Large intestine (tissue), 3 donors: ENCODE results near the gene AXIN1. TPM values are rescaled to one million over a fixed set of nuclear protein-coding genes. Genes with fewer than 3 reads are reported as not detected.
A peak's percentile ranks its signal among the peaks of the same experiment; 100 is the strongest.

Experiments
- DNase-seq, 2 donors: peaks; one replicate each; pipeline versions ENCODE4 v3.0.0 to v3.0.0-alpha.2; 2013
- H3K27ac ChIP-seq: one replicate; pipeline ENCODE4 v1.5.1; 2013; ENCODE audit warnings: low read length
- H3K27me3 ChIP-seq: 2 replicates; pipeline ENCODE4 v1.6.1; 2013; ENCODE audit warnings: low read length; ENCODE audit not compliant: control insufficient read depth, insufficient read depth
- H3K36me3 ChIP-seq: 2 replicates; pipeline ENCODE4 v1.6.1; 2013; ENCODE audit warnings: low read length; ENCODE audit not compliant: control insufficient read depth, insufficient read depth
- H3K4me1 ChIP-seq: one replicate; pipeline ENCODE4 v1.6.1; 2013; ENCODE audit warnings: low read length; ENCODE audit not compliant: control insufficient read depth, insufficient read depth
- H3K4me3 ChIP-seq: one replicate; pipeline ENCODE4 v1.5.1; 2013; ENCODE audit warnings: low read length
- H3K9me3 ChIP-seq: one replicate; pipeline ENCODE4 v1.6.1; 2013; ENCODE audit warnings: mild to moderate bottlenecking, low read depth, low read length, moderate library complexity; ENCODE audit not compliant: control insufficient read depth
- WGBS: methylation state at CpG from one replicate; pipeline ENCODE4 v1.1.5; 2013; ENCODE audit warnings: low lambda C conversion rate; ENCODE audit not compliant: insufficient coverage; 5-methylcytosine and 5-hydroxymethylcytosine counted together
- polyA plus RNA-seq: library from polyadenylated mRNA; unstranded; fragments of 120-200 nt; gene quantifications from one replicate; pipeline ENCODE4 v1.2.1, GENCODE V29; 2013

AXIN1 gene
- polyA plus RNA-seq, 1 donor = 29.8 TPM

GRCh38 chr16:285146-286055, 67.1 kb downstream of the AXIN1 start:
- whole genome bisulfite sequencing = no CpG with 5 or more reads among the region's 48 CpGs
- no peak for DNase-seq
- Histone ChIP-seq H3K27me3 (peaks cover 26% of the 10 kb centered on the region), H3K4me1 (peaks cover 7% of the 10 kb centered on the region), H3K4me3 (no peak overlapping the region), H3K9me3 (peaks cover 28% of the 10 kb centered on the region), H3K27ac (no peak overlapping the region), H3K36me3 (peaks cover 39% of the 10 kb centered on the region)

GRCh38 chr16:284204-285120, 68.1 kb downstream of the AXIN1 start:
- peaks cover 31% of the 10 kb centered on the region for H3K9me3 ChIP-seq
- peaks cover 30% of the 10 kb centered on the region for H3K36me3 ChIP-seq
- no peak overlapping the region for H3K27ac ChIP-seq
- H3K4me1 ChIP-seq = peaks cover 7% of the 10 kb centered on the region
- DNase-seq = no peak
- H3K27me3 ChIP-seq = peaks cover 33% of the 10 kb centered on the region
- H3K4me3 ChIP-seq = no peak overlapping the region
- no CpG with 5 or more reads among the region's 52 CpGs for WGBS

- Histone ChIP-seq H3K4me3 (no peak within 1 kb of the TSS), H3K9me3 (peaks cover 31% of the 10 kb centered on the region), H3K27me3 (peaks cover 45% of the 10 kb centered on the region), H3K4me1 (peaks cover 7% of the 10 kb centered on the region), H3K27ac (no peak within 1 kb of the TSS), H3K36me3 (peaks cover 21% of the 10 kb centered on the region)
- 80% methylated on average over 1 of the region's 25 CpGs for WGBS
- DNase-seq = no peak
These were observed 69.3 kb downstream of the AXIN1 start, which contains the start of gene PDIA2 for GRCh38 chr16:283033-283805. TSS of gene PDIA2 (plus strand) at chr16:283164. CDS start at chr16:283170, 6 bp downstream.

GRCh38 chr16:282491-282890, 70.0 kb downstream of the AXIN1 start:
- Histone ChIP-seq H3K27me3 (peaks cover 46% of the 10 kb centered on the region), H3K36me3 (peaks cover 13% of the 10 kb centered on the region), H3K27ac (no peak overlapping the region), H3K4me1 (peaks cover 7% of the 10 kb centered on the region), H3K9me3 (peaks cover 31% of the 10 kb centered on the region), H3K4me3 (no peak overlapping the region)
- no CpG with 5 or more reads among the region's 22 CpGs for WGBS
- DNase-seq = no peak

- no peak overlapping the region for H3K27ac ChIP-seq
- peaks cover 7% of the 10 kb centered on the region for H3K4me1 ChIP-seq
- H3K4me3 ChIP-seq = no peak overlapping the region
- H3K36me3 ChIP-seq = peaks cover 7% of the 10 kb centered on the region
- peaks cover 30% of the 10 kb centered on the region for H3K9me3 ChIP-seq
- H3K27me3 ChIP-seq = peaks cover 46% of the 10 kb centered on the region
- no CpG with 5 or more reads among the region's 25 CpGs for WGBS
- no peak for DNase-seq
These were observed 70.8 kb downstream of the AXIN1 start for GRCh38 chr16:281660-282255.

- H3K4me3 ChIP-seq = peak overlapping the region; percentile 10
- WGBS = no CpG with 5 or more reads among the region's 27 CpGs
- no peak for DNase-seq
These were observed 71.4 kb downstream of the AXIN1 start for GRCh38 chr16:280991-281659.

GRCh38 chr16:280552-280951, 72.0 kb downstream of the AXIN1 start, which contains the start of gene ARHGDIG:
TSS of gene ARHGDIG (plus strand) at chr16:280591. CDS start at chr16:280681, 90 bp downstream.
- peak within 1 kb of the TSS; percentile 10 for H3K4me3 ChIP-seq
- H3K36me3 ChIP-seq = peaks cover 2% of the 10 kb centered on the region
- H3K4me1 ChIP-seq = peaks cover 7% of the 10 kb centered on the region
- no peak within 1 kb of the TSS for H3K27ac ChIP-seq
- no peak for DNase-seq
- no CpG with 5 or more reads among the region's 54 CpGs for WGBS
- H3K9me3 ChIP-seq = peaks cover 26% of the 10 kb centered on the region
- H3K27me3 ChIP-seq = peaks cover 56% of the 10 kb centered on the region

More at GRCh38 chr16:280991-281659, 71.4 kb downstream of the AXIN1 start:
- peaks cover 2% of the 10 kb centered on the region for H3K36me3 ChIP-seq
- H3K27me3 ChIP-seq = peaks cover 53% of the 10 kb centered on the region
- H3K4me1 ChIP-seq = peaks cover 7% of the 10 kb centered on the region
- peaks cover 28% of the 10 kb centered on the region for H3K9me3 ChIP-seq
- H3K27ac ChIP-seq = no peak overlapping the region

GRCh38 chr16:280005-280460, 72.5 kb downstream of the AXIN1 start:
- Histone ChIP-seq H3K9me3 (peaks cover 24% of the 10 kb centered on the region), H3K4me1 (peaks cover 10% of the 10 kb centered on the region), H3K27ac (no peak overlapping the region), H3K4me3 (no peak overlapping the region), H3K36me3 (peaks cover 2% of the 10 kb centered on the region), H3K27me3 (peaks cover 60% of the 10 kb centered on the region)
- no CpG with 5 or more reads among the region's 47 CpGs for WGBS
- no peak for DNase-seq

GRCh38 chr16:279531-279930, 73.0 kb downstream of the AXIN1 start:
- peaks cover 21% of the 10 kb centered on the region for H3K9me3 ChIP-seq
- no peaks in the 10 kb centered on the region for H3K36me3 ChIP-seq
- no peak overlapping the region for H3K27ac ChIP-seq
- peaks cover 14% of the 10 kb centered on the region for H3K4me1 ChIP-seq
- DNase-seq = no peak
- no peak overlapping the region for H3K4me3 ChIP-seq
- WGBS = no CpG with 5 or more reads among the region's 7 CpGs
- peaks cover 65% of the 10 kb centered on the region for H3K27me3 ChIP-seq
